Activated T-cell treated with anti-CD3 and anti-CD28 coated beads, Interleukin-2, amount 50 U/mL, for 4 hours (primary cell): ENCODE results near the gene DCAF12L1. TPM values are rescaled to one million over a fixed set of nuclear protein-coding genes. Genes with fewer than 3 reads are reported as not detected.

Experiments used
- ATAC-seq, 2 donors: fragments of 200-7000 bp; cut with Tn5 transposase; one replicate each; pipeline ENCODE4 v1.10.0; 2021
- DNase-seq: peaks from one replicate; pipeline ENCODE4 v3.0.0-alpha.2; 2020
- H3K27me3 Mint-ChIP-seq: one replicate; pipeline ENCODE4 v1.8.0; 2021; ENCODE audit warnings: low read depth, mixed read lengths
- H3K36me3 Mint-ChIP-seq: one replicate; pipeline ENCODE4 v1.8.0; 2022; ENCODE audit warnings: mixed read lengths; ENCODE audit not compliant: insufficient read depth
- H3K4me1 Mint-ChIP-seq: one replicate; pipeline ENCODE4 v1.8.0; 2021; ENCODE audit warnings: low read depth, mixed read lengths
- H3K4me3 Mint-ChIP-seq: one replicate; pipeline ENCODE4 v1.8.0; 2021; ENCODE audit warnings: mild to moderate bottlenecking, moderate library complexity, mixed read lengths
- H3K9me3 Mint-ChIP-seq: one replicate; pipeline ENCODE4 v1.8.0; 2021; ENCODE audit warnings: mixed read lengths
- total RNA-seq, 3 donors: library from RNA; stranded (reverse); gene quantifications; one replicate each; pipeline ENCODE4 v1.2.1, GENCODE V29; 2021

The DCAF12L1 gene
- not detected for total RNA-seq

DNA sequence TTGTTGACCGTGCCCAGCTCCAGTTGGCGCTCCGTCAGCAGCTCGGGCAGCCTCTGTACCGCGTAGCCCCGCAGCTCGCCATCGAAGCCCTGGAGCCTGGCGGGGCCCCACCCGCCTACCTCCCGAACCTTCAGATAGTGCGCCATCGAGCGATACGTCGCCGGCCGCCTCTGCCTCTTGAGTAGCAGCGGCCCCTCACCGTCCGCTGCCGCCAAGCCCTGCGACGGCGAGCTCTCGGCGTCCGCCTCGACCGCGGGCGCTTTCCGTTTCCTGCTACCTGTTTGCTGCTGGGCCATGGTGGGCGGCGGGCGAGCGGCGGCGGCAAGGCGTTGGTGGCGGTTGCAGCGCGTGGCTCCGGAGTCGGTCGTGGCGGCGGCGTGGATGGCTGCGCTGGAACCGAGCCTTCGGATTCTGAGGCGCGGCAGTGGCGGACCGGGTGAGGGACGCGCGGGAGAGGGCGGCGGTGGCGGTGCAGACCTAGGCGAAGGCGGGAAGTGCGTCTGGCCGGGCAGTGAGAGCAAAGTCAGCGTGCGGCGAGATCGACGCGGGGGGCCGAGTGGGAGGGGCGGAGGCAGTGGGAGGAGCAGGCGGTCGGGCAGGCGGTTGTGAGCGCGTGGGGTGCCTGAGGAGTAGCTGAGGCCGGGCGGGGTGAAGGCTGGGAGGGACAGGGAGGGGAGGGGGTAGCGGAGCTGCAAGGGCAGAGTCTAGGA, at the start of gene DCAF12L1:
DCAF12L1 (minus strand) TSS at position 502 of the 710 bp plus-strand sequence; CDS start at position 296, 206 bp downstream.
- no peaks in the 10 kb centered on the region for H3K4me1 Mint-ChIP-seq
- no peak for DNase-seq

DNA sequence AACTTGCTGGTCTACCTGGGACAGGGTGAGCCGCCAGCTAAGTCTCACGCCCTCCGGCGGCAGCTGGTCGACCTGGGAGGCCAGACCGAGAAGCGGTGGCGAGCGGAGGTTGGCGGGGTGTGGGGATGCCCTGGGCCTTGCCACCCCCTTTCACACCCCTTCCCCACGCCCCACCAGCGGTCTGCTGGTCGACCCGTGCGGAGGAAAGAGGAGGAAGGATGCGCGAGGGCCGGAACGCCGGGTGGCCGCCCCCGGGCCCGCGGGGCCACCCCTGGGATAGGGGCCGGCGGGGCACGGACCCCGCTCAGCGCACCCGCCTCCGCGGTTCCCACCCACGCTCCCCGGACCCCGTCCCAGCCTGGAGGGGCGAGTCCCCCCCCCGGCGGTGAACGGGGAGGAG, 28.3 kb upstream of the DCAF12L1 start:
- no peaks in the 10 kb centered on the region for H3K4me1 Mint-ChIP-seq

More for the DNA sequence above, at the start of gene DCAF12L1:
- Mint-ChIP-seq H3K4me3 (no peak within 1 kb of the TSS), H3K36me3 (no peaks in the 10 kb centered on the region), H3K27me3 (no peaks in the 10 kb centered on the region), H3K9me3 (no peaks in the 10 kb centered on the region)
- no peak for ATAC-seq

DNA sequence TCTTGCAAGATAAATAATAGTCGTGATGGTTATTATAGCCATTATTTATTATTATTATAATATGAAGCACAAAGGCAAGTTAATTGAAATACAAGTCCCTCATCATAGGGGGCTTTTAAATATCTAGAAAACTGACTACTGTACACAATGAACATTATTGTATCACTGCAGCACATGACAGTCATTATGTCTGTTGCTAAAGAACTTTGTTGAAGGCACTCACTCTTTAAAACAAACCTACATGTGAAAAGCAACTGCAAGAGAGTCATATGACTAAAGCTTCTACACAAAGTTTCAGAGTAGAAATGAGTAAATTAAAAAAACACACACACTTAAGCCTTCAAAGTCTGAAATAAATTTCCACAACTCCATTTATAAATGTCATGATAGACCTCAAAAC, 23.3 kb upstream of the DCAF12L1 start:
- ATAC-seq (no peak), DNase-seq (no peak)
- Mint-ChIP-seq H3K4me1 (no peaks in the 10 kb centered on the region), H3K27me3 (no peaks in the 10 kb centered on the region), H3K4me3 (no peak overlapping the region), H3K36me3 (no peaks in the 10 kb centered on the region), H3K9me3 (no peaks in the 10 kb centered on the region)

More for the DNA sequence above, 28.3 kb upstream of the DCAF12L1 start:
- Mint-ChIP-seq H3K27me3 (no peaks in the 10 kb centered on the region), H3K9me3 (peaks cover 4% of the 10 kb centered on the region), H3K4me3 (no peak overlapping the region), H3K36me3 (no peaks in the 10 kb centered on the region)
- DNase-seq: no peak
- ATAC-seq: no peak

DNA sequence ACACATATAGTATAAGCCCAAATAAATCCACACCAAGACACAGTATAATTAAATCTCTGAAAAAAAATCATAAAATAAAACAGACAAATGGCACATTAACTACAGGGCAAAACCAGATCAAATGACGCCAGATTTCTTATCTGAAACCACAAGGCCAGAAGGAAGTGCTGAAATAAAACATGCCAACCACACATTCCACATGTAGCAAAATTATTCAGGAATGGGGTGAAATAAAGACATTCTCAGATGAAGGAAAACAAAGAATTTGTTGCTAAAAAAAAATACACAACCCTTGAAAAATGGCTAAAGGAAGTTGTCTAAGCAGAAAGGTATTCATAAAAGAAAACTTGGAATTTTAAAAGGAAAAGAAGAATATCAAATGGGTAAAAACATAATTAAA, 4.5 kb upstream of the DCAF12L1 start:
- ATAC-seq (no peak), DNase-seq (no peak)
- Mint-ChIP-seq H3K36me3 (no peaks in the 10 kb centered on the region), H3K4me1 (no peaks in the 10 kb centered on the region), H3K27me3 (no peaks in the 10 kb centered on the region), H3K4me3 (no peak overlapping the region), H3K9me3 (no peaks in the 10 kb centered on the region)

DNA sequence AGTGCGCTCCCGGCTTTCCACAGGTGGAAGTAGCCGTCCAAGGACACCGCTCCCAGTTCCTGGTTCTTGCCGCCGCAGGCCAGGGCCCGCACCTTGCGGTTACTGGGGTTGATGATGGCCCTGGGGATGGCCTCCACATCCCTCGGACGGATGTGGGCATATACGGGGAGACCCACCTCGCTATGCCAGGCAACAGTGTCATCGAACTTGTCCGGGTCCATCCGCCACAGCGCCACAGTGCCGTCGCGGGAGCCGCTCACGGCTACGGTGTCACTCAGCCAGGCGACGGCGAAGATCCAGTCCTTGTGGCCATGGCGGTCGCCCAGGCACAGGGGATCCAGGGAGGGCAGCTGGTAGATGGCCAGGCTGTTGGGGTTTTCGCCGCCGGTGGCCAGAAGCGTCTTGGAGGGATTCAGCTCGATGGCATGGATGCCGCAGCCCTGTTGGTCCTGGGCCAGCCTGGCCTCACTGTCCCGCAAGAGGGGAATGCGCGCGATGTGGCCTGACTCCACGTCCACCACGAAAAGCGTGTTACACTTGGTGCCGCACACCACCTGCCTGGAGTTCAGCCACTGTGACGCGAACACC, 795 bp downstream of the DCAF12L1 start:
- no peaks in the 10 kb centered on the region for H3K36me3 Mint-ChIP-seq
- H3K4me1 Mint-ChIP-seq: no peaks in the 10 kb centered on the region
- H3K9me3 Mint-ChIP-seq: no peaks in the 10 kb centered on the region
- no peak for DNase-seq
- H3K27me3 Mint-ChIP-seq: no peaks in the 10 kb centered on the region
- no peak overlapping the region for H3K4me3 Mint-ChIP-seq
- ATAC-seq: no peak

DNA sequence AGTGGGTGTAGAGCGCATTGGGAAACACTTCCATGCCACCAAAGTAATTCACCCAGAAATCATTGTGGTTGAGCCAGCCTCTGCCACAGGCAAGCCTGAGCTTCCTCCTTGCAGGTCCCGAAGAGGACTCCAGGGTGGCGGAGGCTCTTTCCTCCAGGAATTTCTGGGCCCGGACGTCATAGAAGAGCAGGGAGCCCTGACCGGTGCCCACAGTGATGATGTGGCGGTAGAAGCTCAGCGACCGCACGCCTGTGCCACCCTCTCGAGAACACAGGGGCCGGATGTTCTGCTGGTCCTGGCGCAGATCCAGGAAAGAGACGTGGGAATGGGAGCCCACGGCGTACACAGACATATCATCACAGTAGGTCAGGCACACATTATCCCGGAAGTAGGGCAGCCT, 1.3 kb downstream of the DCAF12L1 start:
- no peak overlapping the region for H3K4me3 Mint-ChIP-seq
- DNase-seq (no peak), ATAC-seq (no peak)
- no peaks in the 10 kb centered on the region for H3K27me3 Mint-ChIP-seq
- H3K9me3 Mint-ChIP-seq: no peaks in the 10 kb centered on the region
- H3K4me1 Mint-ChIP-seq: no peaks in the 10 kb centered on the region
- H3K36me3 Mint-ChIP-seq: no peaks in the 10 kb centered on the region

DNA sequence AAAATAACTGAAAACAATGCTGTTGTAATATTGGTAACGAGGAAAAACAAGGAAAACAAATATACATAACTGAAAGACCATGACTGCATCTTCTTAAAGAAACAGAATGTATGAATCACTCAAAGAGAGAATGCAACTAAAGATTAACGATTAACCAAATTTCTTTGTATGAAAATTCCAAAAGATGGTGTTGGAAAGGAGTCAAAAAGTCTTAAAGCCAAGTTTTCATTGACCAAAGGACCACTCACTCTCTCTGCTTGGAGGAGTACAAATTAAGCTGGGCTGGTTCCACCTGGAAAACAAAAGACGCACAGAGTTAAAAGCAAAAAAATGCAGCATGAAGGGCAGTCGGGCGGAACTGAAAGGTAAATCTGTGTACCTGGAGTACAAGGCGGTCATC, 1.8 kb downstream of the DCAF12L1 start:
- no peaks in the 10 kb centered on the region for H3K27me3 Mint-ChIP-seq
- ATAC-seq (no peak), DNase-seq (no peak)
- no peaks in the 10 kb centered on the region for H3K36me3 Mint-ChIP-seq
- H3K4me3 Mint-ChIP-seq: no peak overlapping the region
- H3K9me3 Mint-ChIP-seq: no peaks in the 10 kb centered on the region
- H3K4me1 Mint-ChIP-seq: no peaks in the 10 kb centered on the region

DNA sequence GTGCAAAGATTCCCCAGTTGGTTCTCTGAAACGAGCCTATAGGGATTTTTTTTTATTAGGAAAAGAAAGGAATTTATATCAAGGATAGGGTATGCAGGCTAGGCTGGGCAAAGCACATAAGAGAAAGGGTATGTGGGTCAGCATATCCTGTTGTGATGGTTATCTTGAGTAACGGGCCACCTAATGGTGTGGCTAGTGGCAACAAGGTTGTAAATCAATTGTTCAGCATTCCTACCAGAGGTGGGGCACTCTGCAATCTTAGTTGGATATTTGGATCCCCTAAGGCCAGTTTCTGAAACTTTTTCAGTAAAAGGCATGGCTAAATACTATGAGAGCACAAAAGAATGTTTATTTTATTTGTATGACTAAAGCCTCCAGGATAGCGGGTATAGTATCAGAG, 42.7 kb downstream of the DCAF12L1 start:
- Mint-ChIP-seq H3K9me3 (no peaks in the 10 kb centered on the region), H3K4me1 (no peaks in the 10 kb centered on the region), H3K27me3 (no peaks in the 10 kb centered on the region), H3K36me3 (no peaks in the 10 kb centered on the region), H3K4me3 (no peak overlapping the region)
- ATAC-seq: no peak
- DNase-seq: no peak
